GM18868 (cell line): ENCODE data around the gene CCDC188.

Experiments used
- ATAC-seq: cut with Tn5 transposase; IDR thresholded peaks from one replicate; pipeline ENCODE4 v1.9.1; 2021; ENCODE audit warnings: mild to moderate bottlenecking, moderate library complexity; ENCODE audit not compliant: unreplicated experiment

Gene CCDC188

DNA sequence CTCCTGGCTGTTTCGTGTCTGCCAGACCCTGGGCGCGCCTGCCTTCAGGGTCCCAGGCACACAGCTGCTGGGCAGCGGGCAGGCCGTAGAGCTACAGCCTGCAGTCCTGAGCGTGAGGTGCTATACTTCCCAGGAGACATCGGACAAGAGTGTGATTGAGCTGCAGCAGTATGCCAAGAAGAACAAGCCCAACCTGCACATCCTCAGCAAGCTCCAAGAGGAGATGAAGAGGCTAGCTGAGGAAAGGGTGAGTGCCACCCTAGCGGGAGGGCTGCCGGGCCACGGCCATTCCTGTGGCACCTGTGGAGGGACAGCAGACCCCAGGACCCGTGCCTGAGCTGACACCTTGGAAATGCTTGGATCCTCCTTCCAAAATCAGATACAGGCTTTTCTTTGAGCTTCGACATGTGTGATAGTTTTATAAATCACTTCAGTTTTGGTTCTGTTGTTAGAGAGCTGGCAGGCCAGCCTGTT is 42.1 kb downstream of the CCDC188 start:
- ATAC-seq, result no peak

DNA sequence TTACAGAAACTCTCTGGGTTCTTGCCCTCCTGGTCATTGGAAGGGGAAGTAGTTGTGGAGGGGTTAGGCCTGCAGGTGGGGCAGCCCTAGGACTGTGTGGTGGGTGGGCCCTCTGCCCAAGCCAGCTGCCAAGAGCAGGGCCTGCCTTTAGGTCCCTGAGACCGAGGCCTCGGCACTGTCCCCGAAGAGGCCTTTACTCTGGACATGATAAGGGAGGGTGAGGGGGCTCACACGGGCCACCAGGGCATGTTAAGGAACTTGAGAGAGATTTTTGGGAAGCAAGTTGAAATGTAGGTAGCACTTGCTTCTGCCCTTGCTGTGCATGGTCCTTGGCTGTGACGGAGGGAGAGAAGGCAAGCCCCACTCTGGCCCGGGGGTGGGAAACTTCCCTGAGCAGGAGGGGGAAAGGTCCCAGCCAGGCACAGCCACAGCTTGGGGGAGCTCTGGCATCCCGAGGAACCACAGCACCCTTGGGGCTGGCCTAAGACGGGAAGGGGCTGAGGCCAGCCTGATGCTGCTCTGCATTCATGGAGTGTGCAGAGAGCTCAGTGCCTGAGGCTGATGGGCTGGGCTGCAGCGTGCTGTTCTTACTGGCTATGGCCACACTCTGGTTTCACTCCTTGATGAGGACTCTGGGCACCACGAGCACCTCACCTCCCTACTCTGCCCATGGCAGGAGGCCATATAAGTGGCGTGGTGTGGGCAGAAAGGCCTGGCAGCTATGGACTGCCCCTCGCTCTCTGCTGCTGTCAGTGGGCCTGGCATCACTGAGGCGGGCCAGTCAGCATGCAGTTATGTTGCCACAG is 42.7 kb downstream of the CCDC188 start:
- no peak for ATAC-seq

DNA sequence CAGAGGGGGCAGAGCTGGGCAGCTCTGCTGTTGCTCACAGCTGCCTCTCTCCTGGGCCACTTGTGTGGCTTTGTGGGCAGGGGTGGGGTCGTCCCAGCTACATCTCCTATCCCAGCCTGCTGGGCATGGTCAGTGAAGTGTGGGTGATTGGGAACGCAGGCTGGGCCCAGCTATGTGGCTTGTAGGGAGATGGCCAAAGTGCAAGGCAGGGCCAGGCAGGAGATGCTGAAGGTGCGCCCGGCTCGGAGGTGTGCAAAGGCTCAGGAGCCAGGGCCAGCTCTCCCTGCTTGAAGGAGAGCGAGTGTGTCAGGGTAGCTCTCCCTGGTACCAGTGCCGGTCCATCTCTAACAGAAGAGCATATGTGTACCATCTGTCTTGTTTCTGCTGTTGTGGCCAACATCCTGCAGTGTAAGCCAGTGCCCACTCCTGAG is 43.4 kb downstream of the CCDC188 start:
- ATAC-seq, result no peak

DNA sequence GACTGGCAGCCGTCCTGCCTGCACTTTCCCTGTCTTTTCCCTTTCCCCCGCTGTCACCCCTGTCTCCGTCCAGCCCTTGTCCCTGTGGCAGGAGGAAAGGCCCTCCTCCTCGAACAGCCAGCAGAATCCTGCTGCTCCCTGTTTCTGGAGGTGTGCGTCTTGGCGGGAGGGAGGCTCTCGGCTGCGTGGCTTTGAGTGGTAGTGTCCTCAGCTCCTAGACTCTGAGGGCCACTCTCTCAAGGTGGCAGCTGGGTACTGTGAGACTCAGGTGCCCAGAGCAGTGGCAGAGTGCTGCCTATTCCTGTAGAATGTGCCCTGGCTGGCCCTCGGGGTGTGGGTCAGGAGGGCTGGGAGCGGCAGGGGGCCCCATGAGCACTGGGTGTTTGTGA is 44.0 kb downstream of the CCDC188 start:
- ATAC-seq, result no peak

DNA sequence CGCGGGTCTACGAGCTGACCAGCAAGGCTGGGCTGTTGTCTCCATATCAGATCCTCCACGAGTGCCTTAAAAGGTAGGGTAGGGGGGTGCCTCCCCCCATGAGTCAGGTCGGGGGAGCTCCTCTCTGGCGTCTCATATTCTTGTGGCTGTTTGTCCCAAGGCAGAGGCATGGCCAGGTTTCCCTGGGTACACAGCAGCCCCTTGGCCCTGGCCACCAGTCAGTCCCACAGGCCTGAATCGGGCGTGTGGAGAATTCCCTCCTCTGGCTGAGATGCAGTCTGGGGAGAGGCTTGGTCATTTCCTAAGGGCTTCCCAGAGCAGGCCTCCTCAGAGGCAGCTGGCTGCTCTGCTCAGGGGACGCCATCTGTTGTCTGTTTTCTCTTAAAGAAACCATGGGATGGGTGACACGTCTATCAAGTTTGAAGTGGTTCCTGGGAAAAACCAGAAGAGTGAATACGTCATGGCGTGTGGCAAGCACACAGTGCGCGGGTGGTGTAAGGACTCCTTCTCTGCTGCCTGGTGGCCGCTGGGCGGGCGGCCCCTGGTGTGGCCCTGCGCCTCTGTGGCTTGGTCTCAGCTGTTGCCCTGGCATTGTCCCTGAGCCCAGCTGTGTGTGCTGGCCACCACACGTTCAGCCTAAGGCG is 44.5 kb downstream of the CCDC188 start:
- no peak for ATAC-seq

DNA sequence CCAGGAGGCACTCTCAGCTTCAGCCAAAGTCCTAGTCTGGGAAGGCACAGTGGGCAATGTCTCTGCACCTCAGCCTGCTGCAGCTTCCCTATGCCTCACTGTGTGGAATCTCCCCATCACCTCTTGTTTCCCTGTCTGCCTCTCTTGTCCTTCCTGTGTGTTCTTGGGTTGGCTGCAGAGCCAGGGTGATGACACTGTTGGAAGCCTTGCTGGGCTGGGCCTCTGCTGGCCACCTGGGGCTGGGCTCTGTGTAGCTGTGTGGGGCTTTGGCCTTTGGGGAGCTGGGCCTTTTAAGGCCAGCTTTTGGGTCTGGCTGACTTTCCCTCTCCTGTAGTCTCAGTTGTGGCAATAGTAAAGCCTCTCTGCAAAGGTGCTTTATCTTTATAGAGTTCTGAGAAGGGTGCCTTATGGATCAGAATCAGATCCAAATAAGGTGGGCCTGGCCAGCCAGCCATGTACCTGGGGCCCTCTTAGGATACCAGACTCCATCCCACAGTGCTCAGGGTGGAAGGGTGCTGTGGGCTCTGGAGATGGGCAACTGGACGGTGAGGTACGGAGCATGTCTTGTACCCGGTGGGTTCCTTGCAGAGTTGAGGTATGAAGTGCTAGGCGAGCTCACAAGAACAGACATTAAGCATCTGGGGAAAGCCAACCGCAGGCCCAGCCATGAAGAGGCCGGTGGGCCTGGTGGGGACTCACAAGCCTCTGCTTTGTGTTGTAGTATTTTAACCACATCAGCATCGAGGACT is 45.2 kb downstream of the CCDC188 start:
- ATAC-seq, result no peak

DNA sequence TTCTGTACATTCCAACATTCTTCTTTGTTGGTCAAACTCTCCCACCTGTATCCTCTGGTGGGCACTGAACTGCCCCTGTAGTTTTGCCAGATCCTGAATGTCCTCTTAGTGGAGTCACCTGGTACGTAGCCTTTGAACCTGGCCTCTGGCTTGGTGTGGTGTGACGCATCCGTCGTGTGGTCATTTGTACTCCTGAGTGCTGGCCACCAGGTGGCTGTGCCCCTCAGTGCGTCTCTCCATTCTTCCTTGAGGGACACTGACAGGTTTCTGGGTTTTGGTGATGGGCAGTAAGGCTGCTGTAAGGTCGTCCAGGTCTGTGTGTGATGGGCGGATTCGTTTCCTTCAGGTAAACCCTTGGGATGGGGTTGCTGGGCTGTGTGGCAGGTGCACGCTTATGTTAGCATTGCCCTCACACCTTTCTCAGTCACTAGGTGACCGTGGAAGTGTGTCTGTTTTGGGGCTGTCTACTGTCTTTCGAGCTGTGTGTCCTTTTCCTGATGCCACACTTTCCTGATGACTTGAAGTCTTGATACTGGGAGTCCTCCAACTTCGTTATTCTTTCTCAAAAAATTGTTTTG is 48.6 kb downstream of the CCDC188 start:
- no peak for ATAC-seq

DNA sequence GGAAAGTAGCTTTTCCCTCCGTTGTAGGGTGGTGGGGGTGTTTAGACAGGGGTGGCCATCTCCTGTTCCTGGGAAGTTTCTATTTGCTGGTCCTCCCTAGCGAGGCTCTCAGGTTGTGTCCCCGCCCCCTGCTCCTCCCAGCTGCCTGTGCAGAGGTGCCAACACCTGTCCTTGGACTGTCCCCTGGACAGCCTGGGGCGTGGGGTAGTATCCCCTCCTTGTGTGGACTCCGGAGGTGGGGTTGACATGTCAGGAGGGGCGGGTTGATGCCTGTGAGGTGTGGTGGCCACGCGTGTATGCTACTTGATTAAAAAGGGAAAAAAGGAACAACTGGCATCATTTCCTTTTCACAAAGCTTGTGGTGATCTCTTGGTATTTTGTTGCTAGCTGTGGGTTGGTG is 49.2 kb downstream of the CCDC188 start:
- ATAC-seq, result no peak

DNA sequence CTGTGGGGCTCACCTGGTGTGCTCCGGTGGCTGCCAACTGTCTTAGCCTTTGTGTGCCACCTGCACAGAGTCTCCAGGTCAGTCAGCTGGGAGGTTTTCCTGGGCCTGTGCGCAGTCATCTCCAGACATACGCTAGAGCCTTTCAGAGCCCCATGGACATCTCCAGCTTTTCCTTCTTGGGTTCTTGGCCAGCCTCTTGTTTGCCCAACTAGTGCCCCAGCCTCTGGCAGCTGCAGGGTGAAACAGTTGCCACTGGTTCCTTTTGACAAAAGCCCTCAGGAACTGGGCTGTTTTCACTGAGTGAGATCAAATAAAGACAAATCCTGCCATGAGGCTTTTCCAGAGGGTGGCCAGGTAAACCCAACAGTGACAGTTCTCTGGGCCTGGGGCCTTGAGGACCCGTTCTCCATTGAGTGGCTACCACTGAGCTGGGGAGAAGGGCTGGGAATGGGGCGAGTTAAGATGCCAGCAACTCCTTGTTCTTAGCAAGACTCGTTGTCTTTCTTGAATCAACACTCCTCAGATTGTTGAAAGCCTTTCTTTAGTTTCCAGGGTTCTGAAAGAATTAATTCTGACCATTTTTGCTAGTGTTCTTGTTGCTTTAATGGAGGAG is 51.6 kb downstream of the CCDC188 start:
- no peak for ATAC-seq
